ENCODE measurements around the gene GSDMA.

GRCh38 chr17:39970157-39970692, 7.4 kb downstream of the GSDMA start:
- TF ChIP-seq POLR2A (IDR thresholded peaks at IDR 0.05) = no peak
- TF ChIP-seq CTCF (IDR thresholded peaks at IDR 0.05) = no peak

All from uterus (tissue), 2 donors.